Mesothelial cell of epicardium (in vitro differentiated cells): Measurements from ENCODE around the gene VMP1. TPM values are rescaled to one million over a fixed set of nuclear protein-coding genes. Genes with fewer than 3 reads are reported as not detected.

ENCODE experiments used
- DNase-seq, 2 experiments: peaks; one replicate each; pipeline ENCODE4 v3.0.0; 2021; ENCODE audit warnings: low spot score in 2 of 2; ENCODE audit not compliant: unreplicated experiment in 2 of 2
- H3K27ac Mint-ChIP-seq: 2 replicates; pipeline ENCODE4 v1.8.0; 2021; ENCODE audit warnings: mixed read lengths
- H3K27me3 Mint-ChIP-seq: 2 replicates; pipeline ENCODE4 v1.8.0; 2021; ENCODE audit warnings: low read depth, mixed read lengths
- H3K36me3 Mint-ChIP-seq: 2 replicates; pipeline ENCODE4 v1.8.0; 2021; ENCODE audit warnings: mixed read lengths
- H3K4me1 Mint-ChIP-seq: 2 replicates; pipeline ENCODE4 v1.8.0; 2021; ENCODE audit warnings: mixed read lengths
- H3K4me3 Mint-ChIP-seq: 2 replicates; pipeline ENCODE4 v1.8.0; 2021; ENCODE audit warnings: mild to moderate bottlenecking, moderate library complexity, mixed read lengths
- H3K9me3 Mint-ChIP-seq: 2 replicates; pipeline ENCODE4 v1.8.0; 2021; ENCODE audit warnings: mixed read lengths
- CTCF ChIP-seq: fragments of 200-600 bp; sonication (generic); IDR thresholded peaks from one replicate; pipeline ENCODE4 v1.5.0; 2021; ENCODE audit warnings: antibody characterized with exemption; ENCODE audit not compliant: unreplicated experiment
- total RNA-seq: library from RNA; stranded (reverse); gene quantifications from 3 replicates; pipeline ENCODE4 v1.2.1, GENCODE V29; 2021

Gene VMP1
- total RNA-seq, 1 donor from 2014 or later: 208 TPM

- Mint-ChIP-seq H3K36me3 (peaks cover 21% of the 10 kb centered on the region), H3K27ac (peak overlapping the region; percentile 6), H3K4me3 (no peak overlapping the region), H3K4me1 (peaks cover 9% of the 10 kb centered on the region), H3K9me3 (no peaks in the 10 kb centered on the region), H3K27me3 (no peaks in the 10 kb centered on the region)
- no peak for DNase-seq
- no peak for TF ChIP-seq CTCF
Observed at GRCh38 chr17:59702304-59702703, 5.2 kb upstream of the VMP1 start.

GRCh38 chr17:59707971-59708430 lies 547 bp downstream of the VMP1 start:
- no peak for DNase-seq
- H3K4me1 Mint-ChIP-seq: peaks cover 25% of the 10 kb centered on the region
- peaks cover 6% of the 10 kb centered on the region for H3K36me3 Mint-ChIP-seq

GRCh38 chr17:59711936-59712335 lies 4.5 kb downstream of the VMP1 start:
- Mint-ChIP-seq H3K27me3 (no peaks in the 10 kb centered on the region), H3K27ac (no peak overlapping the region), H3K36me3 (no peaks in the 10 kb centered on the region), H3K9me3 (no peaks in the 10 kb centered on the region), H3K4me1 (peaks cover 16% of the 10 kb centered on the region), H3K4me3 (no peak overlapping the region)
- no peak for TF ChIP-seq CTCF
- DNase-seq: no peak

More at GRCh38 chr17:59707971-59708430, 547 bp downstream of the VMP1 start:
- Mint-ChIP-seq H3K4me3 (peak overlapping the region; percentile 95), H3K9me3 (no peaks in the 10 kb centered on the region), H3K27me3 (no peaks in the 10 kb centered on the region), H3K27ac (peak overlapping the region; percentile 98)
- TF ChIP-seq CTCF: no peak

- H3K27me3 Mint-ChIP-seq: no peaks in the 10 kb centered on the region
- no peak overlapping the region for H3K27ac Mint-ChIP-seq
- peaks cover 16% of the 10 kb centered on the region for H3K4me1 Mint-ChIP-seq
- no peaks in the 10 kb centered on the region for H3K36me3 Mint-ChIP-seq
- no peak overlapping the region for H3K4me3 Mint-ChIP-seq
- no peak for DNase-seq
- no peaks in the 10 kb centered on the region for H3K9me3 Mint-ChIP-seq
- TF ChIP-seq CTCF: no peak
Observed at GRCh38 chr17:59712862-59713261, 5.4 kb downstream of the VMP1 start.

- Mint-ChIP-seq H3K36me3 (no peaks in the 10 kb centered on the region), H3K4me3 (no peak overlapping the region), H3K4me1 (peaks cover 5% of the 10 kb centered on the region), H3K27ac (no peak overlapping the region), H3K9me3 (no peaks in the 10 kb centered on the region), H3K27me3 (no peaks in the 10 kb centered on the region)
- no peak for DNase-seq
- no peak for TF ChIP-seq CTCF
Observed at GRCh38 chr17:59714255-59714654, 6.8 kb downstream of the VMP1 start.

GRCh38 chr17:59716427-59716826 lies 9.0 kb downstream of the VMP1 start:
- H3K36me3 Mint-ChIP-seq: no peaks in the 10 kb centered on the region
- H3K4me3 Mint-ChIP-seq: no peak overlapping the region
- no peaks in the 10 kb centered on the region for H3K27me3 Mint-ChIP-seq
- H3K9me3 Mint-ChIP-seq: no peaks in the 10 kb centered on the region
- H3K4me1 Mint-ChIP-seq: no peaks in the 10 kb centered on the region
- H3K27ac Mint-ChIP-seq: no peak overlapping the region
- DNase-seq: no peak
- TF ChIP-seq CTCF: no peak
